ENCODE measurements around the gene IL11. TPM values are rescaled to one million over a fixed set of nuclear protein-coding genes. Genes with fewer than 3 reads are reported as not detected.
A peak's percentile ranks its signal among the peaks of the same experiment; 100 is the strongest.

Gene IL11
- total and polyA plus RNA-seq, 2 of the 13 experiments (the other 11 are each of a cell fraction or from before 2014, with no cell fraction given), result 2.5 to 2.9 TPM

DNA sequence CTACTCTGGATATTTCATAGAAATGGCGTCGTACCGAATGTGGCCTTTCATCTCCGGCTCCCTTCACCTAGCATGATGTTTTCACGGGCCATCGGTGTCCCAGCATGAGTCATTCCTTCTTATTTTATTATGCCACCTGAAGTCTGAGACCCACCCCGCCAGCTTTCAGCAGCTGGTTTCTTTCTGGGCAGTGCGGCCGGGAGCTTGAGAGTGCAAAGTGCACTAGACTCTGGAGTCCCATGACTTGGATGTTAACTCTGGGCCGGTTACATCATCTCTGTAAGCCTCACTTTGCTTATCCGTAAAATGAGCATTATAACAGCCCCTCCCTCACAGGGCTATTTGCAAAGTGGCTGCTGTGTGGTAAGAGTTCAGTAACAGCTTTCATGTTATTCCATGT lies 36.4 kb downstream of the IL11 start (continued):
- TF ChIP-seq, protein P1, sequence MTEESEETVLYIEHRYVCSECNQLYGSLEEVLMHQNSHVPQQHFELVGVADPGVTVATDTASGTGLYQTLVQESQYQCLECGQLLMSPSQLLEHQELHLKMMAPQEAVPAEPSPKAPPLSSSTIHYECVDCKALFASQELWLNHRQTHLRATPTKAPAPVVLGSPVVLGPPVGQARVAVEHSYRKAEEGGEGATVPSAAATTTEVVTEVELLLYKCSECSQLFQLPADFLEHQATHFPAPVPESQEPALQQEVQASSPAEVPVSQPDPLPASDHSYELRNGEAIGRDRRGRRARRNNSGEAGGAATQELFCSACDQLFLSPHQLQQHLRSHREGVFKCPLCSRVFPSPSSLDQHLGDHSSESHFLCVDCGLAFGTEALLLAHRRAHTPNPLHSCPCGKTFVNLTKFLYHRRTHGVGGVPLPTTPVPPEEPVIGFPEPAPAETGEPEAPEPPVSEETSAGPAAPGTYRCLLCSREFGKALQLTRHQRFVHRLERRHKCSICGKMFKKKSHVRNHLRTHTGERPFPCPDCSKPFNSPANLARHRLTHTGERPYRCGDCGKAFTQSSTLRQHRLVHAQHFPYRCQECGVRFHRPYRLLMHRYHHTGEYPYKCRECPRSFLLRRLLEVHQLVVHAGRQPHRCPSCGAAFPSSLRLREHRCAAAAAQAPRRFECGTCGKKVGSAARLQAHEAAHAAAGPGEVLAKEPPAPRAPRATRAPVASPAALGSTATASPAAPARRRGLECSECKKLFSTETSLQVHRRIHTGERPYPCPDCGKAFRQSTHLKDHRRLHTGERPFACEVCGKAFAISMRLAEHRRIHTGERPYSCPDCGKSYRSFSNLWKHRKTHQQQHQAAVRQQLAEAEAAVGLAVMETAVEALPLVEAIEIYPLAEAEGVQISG (CRISPR knock-in tag; IDR thresholded peaks at IDR 0.05), result peak; percentile 47; the same call in 1 of the 2 replicates
- TF ChIP-seq, protein P2, sequence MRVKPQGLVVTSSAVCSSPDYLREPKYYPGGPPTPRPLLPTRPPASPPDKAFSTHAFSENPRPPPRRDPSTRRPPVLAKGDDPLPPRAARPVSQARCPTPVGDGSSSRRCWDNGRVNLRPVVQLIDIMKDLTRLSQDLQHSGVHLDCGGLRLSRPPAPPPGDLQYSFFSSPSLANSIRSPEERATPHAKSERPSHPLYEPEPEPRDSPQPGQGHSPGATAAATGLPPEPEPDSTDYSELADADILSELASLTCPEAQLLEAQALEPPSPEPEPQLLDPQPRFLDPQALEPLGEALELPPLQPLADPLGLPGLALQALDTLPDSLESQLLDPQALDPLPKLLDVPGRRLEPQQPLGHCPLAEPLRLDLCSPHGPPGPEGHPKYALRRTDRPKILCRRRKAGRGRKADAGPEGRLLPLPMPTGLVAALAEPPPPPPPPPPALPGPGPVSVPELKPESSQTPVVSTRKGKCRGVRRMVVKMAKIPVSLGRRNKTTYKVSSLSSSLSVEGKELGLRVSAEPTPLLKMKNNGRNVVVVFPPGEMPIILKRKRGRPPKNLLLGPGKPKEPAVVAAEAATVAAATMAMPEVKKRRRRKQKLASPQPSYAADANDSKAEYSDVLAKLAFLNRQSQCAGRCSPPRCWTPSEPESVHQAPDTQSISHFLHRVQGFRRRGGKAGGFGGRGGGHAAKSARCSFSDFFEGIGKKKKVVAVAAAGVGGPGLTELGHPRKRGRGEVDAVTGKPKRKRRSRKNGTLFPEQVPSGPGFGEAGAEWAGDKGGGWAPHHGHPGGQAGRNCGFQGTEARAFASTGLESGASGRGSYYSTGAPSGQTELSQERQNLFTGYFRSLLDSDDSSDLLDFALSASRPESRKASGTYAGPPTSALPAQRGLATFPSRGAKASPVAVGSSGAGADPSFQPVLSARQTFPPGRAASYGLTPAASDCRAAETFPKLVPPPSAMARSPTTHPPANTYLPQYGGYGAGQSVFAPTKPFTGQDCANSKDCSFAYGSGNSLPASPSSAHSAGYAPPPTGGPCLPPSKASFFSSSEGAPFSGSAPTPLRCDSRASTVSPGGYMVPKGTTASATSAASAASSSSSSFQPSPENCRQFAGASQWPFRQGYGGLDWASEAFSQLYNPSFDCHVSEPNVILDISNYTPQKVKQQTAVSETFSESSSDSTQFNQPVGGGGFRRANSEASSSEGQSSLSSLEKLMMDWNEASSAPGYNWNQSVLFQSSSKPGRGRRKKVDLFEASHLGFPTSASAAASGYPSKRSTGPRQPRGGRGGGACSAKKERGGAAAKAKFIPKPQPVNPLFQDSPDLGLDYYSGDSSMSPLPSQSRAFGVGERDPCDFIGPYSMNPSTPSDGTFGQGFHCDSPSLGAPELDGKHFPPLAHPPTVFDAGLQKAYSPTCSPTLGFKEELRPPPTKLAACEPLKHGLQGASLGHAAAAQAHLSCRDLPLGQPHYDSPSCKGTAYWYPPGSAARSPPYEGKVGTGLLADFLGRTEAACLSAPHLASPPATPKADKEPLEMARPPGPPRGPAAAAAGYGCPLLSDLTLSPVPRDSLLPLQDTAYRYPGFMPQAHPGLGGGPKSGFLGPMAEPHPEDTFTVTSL (CRISPR knock-in tag; IDR thresholded peaks at IDR 0.05; ENCODE audit: borderline replicate concordance), result peak; percentile 27; the same call in 1 of the 2 replicates
- TF ChIP-seq, protein P3, sequence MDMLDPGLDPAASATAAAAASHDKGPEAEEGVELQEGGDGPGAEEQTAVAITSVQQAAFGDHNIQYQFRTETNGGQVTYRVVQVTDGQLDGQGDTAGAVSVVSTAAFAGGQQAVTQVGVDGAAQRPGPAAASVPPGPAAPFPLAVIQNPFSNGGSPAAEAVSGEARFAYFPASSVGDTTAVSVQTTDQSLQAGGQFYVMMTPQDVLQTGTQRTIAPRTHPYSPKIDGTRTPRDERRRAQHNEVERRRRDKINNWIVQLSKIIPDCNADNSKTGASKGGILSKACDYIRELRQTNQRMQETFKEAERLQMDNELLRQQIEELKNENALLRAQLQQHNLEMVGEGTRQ (IDR thresholded peaks at IDR 0.05; ENCODE audit: low read depth, low read length), result no peak
- TF ChIP-seq, protein P3 (CRISPR knock-in tag; IDR thresholded peaks at IDR 0.05; ENCODE audit: borderline replicate concordance), result peak; percentile 19; the same call in 1 of the 2 replicates
- TF ChIP-seq, protein P4, sequence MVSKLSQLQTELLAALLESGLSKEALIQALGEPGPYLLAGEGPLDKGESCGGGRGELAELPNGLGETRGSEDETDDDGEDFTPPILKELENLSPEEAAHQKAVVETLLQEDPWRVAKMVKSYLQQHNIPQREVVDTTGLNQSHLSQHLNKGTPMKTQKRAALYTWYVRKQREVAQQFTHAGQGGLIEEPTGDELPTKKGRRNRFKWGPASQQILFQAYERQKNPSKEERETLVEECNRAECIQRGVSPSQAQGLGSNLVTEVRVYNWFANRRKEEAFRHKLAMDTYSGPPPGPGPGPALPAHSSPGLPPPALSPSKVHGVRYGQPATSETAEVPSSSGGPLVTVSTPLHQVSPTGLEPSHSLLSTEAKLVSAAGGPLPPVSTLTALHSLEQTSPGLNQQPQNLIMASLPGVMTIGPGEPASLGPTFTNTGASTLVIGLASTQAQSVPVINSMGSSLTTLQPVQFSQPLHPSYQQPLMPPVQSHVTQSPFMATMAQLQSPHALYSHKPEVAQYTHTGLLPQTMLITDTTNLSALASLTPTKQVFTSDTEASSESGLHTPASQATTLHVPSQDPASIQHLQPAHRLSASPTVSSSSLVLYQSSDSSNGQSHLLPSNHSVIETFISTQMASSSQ (IDR thresholded peaks at IDR 0.05; ENCODE audit: low read depth), result no peak
- TF ChIP-seq, protein P4 (CRISPR knock-in tag; IDR thresholded peaks at IDR 0.05; ENCODE audit: borderline replicate concordance), result 0 out of 2 replicates have a peak, but pooled peaks have one; percentile 46
- TF ChIP-seq ZNF75D (CRISPR knock-in tag; IDR thresholded peaks at IDR 0.05; ENCODE audit: borderline replicate concordance), result no peak
- TF ChIP-seq ZFY (CRISPR knock-in tag; IDR thresholded peaks at IDR 0.05), result peak; percentile 42
- TF ChIP-seq, protein P5, sequence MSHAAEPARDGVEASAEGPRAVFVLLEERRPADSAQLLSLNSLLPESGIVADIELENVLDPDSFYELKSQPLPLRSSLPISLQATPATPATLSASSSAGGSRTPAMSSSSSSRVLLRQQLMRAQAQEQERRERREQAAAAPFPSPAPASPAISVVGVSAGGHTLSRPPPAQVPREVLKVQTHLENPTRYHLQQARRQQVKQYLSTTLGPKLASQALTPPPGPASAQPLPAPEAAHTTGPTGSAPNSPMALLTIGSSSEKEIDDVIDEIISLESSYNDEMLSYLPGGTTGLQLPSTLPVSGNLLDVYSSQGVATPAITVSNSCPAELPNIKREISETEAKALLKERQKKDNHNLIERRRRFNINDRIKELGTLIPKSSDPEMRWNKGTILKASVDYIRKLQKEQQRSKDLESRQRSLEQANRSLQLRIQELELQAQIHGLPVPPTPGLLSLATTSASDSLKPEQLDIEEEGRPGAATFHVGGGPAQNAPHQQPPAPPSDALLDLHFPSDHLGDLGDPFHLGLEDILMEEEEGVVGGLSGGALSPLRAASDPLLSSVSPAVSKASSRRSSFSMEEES (CRISPR knock-in tag; IDR thresholded peaks at IDR 0.05), result peak; percentile 100
- no peak for TF ChIP-seq ZSCAN31 (CRISPR knock-in tag; IDR thresholded peaks at IDR 0.05; ENCODE audit: low read depth)
- peak; percentile 92 for TF ChIP-seq RCOR2 (CRISPR knock-in tag; IDR thresholded peaks at IDR 0.05)
- TF ChIP-seq, protein P6, sequence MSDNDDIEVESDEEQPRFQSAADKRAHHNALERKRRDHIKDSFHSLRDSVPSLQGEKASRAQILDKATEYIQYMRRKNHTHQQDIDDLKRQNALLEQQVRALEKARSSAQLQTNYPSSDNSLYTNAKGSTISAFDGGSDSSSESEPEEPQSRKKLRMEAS (IDR thresholded peaks at IDR 0.05), result peak; percentile 43; the same call in 1 of the 2 replicates
